Calu3 (cell line): ENCODE measurements around the gene DMD. TPM values are rescaled to one million over a fixed set of nuclear protein-coding genes. Genes with fewer than 3 reads are reported as not detected.

Source experiments
- BruUV-seq: library from RNA; stranded (reverse); fragments of 400-500 nt; replicated peaks from 2 replicates; lab custom pipeline; 2021; lab: Mats Ljungman, UMichigan
- CTCF ChIA-PET: fragments of 300-600 bp; sonication (Branson Sonifier 250); formaldehyde crosslinking; loops from one replicate; lab custom pipeline; 2022; ENCODE audit warnings: antibody characterized with exemption; lab: Charles Lee
- DNase-seq: peaks from one replicate; pipeline ENCODE4 v3.0.0; 2022
- H3K27ac Mint-ChIP-seq: one replicate; pipeline ENCODE4 v1.8.0; 2022; ENCODE audit warnings: mixed read lengths; ENCODE audit not compliant: unreplicated experiment
- H3K27me3 Mint-ChIP-seq: one replicate; pipeline ENCODE4 v1.8.0; 2022; ENCODE audit warnings: mixed read lengths; ENCODE audit not compliant: unreplicated experiment
- H3K36me3 Mint-ChIP-seq: one replicate; pipeline ENCODE4 v1.8.0; 2022; ENCODE audit warnings: mild to moderate bottlenecking, moderate library complexity, mixed read lengths; ENCODE audit not compliant: insufficient read depth, unreplicated experiment
- H3K4me1 Mint-ChIP-seq: one replicate; pipeline ENCODE4 v1.8.0; 2022; ENCODE audit warnings: mild to moderate bottlenecking, low read depth, mixed read lengths; ENCODE audit not compliant: unreplicated experiment
- H3K4me3 Mint-ChIP-seq: one replicate; pipeline ENCODE4 v1.8.0; 2022; ENCODE audit warnings: mild to moderate bottlenecking, low read depth, moderate library complexity, mixed read lengths; ENCODE audit not compliant: unreplicated experiment
- H3K9me3 Mint-ChIP-seq: one replicate; pipeline ENCODE4 v1.8.0; 2022; ENCODE audit warnings: low read depth, mixed read lengths; ENCODE audit not compliant: unreplicated experiment
- CTCF ChIP-seq: fragments of 200-600 bp; IDR thresholded peaks from one replicate; pipeline ENCODE4 v1.8.0; 2022; ENCODE audit warnings: antibody characterized with exemption; ENCODE audit not compliant: unreplicated experiment
- intact Hi-C: fragments of 100-400 bp; cut with micrococcal nuclease; formaldehyde crosslinking; loops from one replicate; pipeline ENCODE4 v1.10.0; 2022; ENCODE audit not compliant: unreplicated experiment
- total RNA-seq: library from RNA; stranded (reverse); gene quantifications from 2 replicates; pipeline ENCODE4 v1.2.3, GENCODE V29; 2022

The DMD gene
- total RNA-seq, 1 experiment from 2014 or later = 11.6 TPM

GRCh38 chrX:32618154-32618553 is 593.2 kb downstream of the DMD start:
- Mint-ChIP-seq H3K27ac (no peak overlapping the region), H3K4me1 (no peaks in the 10 kb centered on the region), H3K36me3 (no peaks in the 10 kb centered on the region), H3K27me3 (no peaks in the 10 kb centered on the region), H3K4me3 (no peak overlapping the region), H3K9me3 (no peaks in the 10 kb centered on the region)
- intact Hi-C loops = no loop called here
- no peak for DNase-seq
- TF ChIP-seq CTCF = no peak
- no TSS peak for BruUV-seq
- CTCF ChIA-PET = no interaction called here

GRCh38 chrX:32614707-32615106 is 596.6 kb downstream of the DMD start:
- CTCF ChIA-PET = no interaction called here
- H3K27me3 Mint-ChIP-seq = no peaks in the 10 kb centered on the region
- no peaks in the 10 kb centered on the region for H3K36me3 Mint-ChIP-seq
- no TSS peak for BruUV-seq
- no peak for DNase-seq
- no peaks in the 10 kb centered on the region for H3K4me1 Mint-ChIP-seq
- no peak for TF ChIP-seq CTCF
- H3K27ac Mint-ChIP-seq = no peak overlapping the region
- no peaks in the 10 kb centered on the region for H3K9me3 Mint-ChIP-seq
- intact Hi-C loops = no loop called here
- H3K4me3 Mint-ChIP-seq = no peak overlapping the region

GRCh38 chrX:32599156-32599555 is 612.2 kb downstream of the DMD start:
- intact Hi-C loops = no loop called here
- no peak for TF ChIP-seq CTCF
- BruUV-seq = no TSS peak

GRCh38 chrX:32598707-32599106 is 612.6 kb downstream of the DMD start:
- Mint-ChIP-seq H3K36me3 (no peaks in the 10 kb centered on the region), H3K27ac (no peak overlapping the region), H3K4me1 (no peaks in the 10 kb centered on the region), H3K9me3 (no peaks in the 10 kb centered on the region), H3K4me3 (no peak overlapping the region), H3K27me3 (no peaks in the 10 kb centered on the region)
- DNase-seq = no peak
- no TSS peak for BruUV-seq
- CTCF ChIA-PET = no interaction called here
- intact Hi-C loops = no loop called here
- no peak for TF ChIP-seq CTCF

More at GRCh38 chrX:32599156-32599555, 612.2 kb downstream of the DMD start:
- H3K36me3 Mint-ChIP-seq = no peaks in the 10 kb centered on the region
- H3K4me1 Mint-ChIP-seq = no peaks in the 10 kb centered on the region
- no peaks in the 10 kb centered on the region for H3K27me3 Mint-ChIP-seq
- CTCF ChIA-PET = no interaction called here
- DNase-seq = no peak
- H3K9me3 Mint-ChIP-seq = no peaks in the 10 kb centered on the region
- no peak overlapping the region for H3K4me3 Mint-ChIP-seq
- H3K27ac Mint-ChIP-seq = no peak overlapping the region

- Mint-ChIP-seq H3K36me3 (no peaks in the 10 kb centered on the region), H3K27me3 (no peaks in the 10 kb centered on the region), H3K4me1 (no peaks in the 10 kb centered on the region), H3K4me3 (no peak overlapping the region), H3K27ac (no peak overlapping the region), H3K9me3 (no peaks in the 10 kb centered on the region)
- no peak for DNase-seq
- intact Hi-C loops = no loop called here
- CTCF ChIA-PET = no interaction called here
- no peak for TF ChIP-seq CTCF
- no TSS peak for BruUV-seq
Observed at GRCh38 chrX:32597777-32598176, 613.6 kb downstream of the DMD start.
